Measurements from ENCODE around the gene CTNNA1. TPM values are rescaled to one million over a fixed set of nuclear protein-coding genes. Genes with fewer than 3 reads are reported as not detected.

CTNNA1 gene
- total RNA-seq, 4 donors from 2014 or later: 239 to 305 (median 277) TPM

DNA sequence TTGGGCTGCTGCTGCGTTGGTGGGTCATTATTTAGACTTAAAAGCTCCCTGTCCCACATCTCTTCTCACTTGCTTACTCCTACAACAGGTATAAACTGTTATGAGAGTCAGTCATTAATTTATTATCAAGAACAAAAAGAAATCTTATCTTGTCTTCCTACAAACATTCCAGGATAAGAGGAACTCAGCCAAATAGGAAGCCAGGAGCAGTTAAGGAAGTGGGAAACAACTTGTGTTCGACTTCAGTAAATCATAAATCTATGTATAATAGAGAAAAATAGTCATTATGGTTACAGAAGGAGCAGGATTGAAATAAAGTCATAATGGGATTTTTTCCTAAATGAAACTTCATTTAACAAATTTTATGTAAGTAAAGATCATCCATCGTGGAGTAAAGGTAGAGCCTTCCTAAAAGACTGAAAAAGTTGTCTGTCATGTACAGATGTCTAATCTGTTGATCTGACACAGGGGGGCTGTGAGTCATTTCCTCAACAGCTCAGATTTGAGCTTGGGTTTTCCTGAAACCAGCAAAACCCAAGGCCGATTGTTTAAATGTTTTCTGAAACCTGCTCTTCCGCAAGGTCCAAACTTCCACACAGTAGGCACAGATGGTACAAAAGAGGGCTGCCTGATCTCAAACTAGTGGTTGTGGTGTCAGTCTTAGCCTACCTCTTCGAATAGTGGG lies 147.2 kb downstream of the CTNNA1 start:
- no peak for TF ChIP-seq CTCF (IDR thresholded peaks at IDR 0.05; ENCODE audit: low read depth)

- no peak for TF ChIP-seq CTCF (IDR thresholded peaks at IDR 0.05; ENCODE audit: low read depth)
Measured at GRCh38 chr5:138901716-138902115, 148.5 kb downstream of the CTNNA1 start.

GRCh38 chr5:138903130-138903775 lies 150.0 kb downstream of the CTNNA1 start:
- TF ChIP-seq CTCF (IDR thresholded peaks at IDR 0.05; ENCODE audit: low read depth): no peak

DNA sequence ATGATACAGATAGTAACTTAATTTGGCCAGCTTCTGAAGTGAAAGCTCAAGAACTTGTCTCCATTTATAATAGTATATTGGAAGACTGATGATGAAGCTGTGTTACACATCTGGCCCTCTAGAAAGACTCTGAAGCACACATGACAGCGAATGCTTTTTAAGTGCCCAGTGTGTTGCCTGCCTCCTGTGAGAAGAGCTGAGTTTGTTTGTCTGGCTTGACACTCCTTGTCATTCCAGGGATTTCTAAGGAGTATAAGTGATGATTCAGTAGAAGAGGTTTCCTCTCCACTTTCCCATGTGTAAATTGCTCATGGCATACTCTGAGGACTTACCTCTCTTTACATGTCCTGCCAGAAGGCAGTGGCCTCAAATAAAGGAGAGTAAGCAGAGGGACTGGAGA lies 152.3 kb downstream of the CTNNA1 start:
- no peak for TF ChIP-seq CTCF (IDR thresholded peaks at IDR 0.05; ENCODE audit: low read depth)

DNA sequence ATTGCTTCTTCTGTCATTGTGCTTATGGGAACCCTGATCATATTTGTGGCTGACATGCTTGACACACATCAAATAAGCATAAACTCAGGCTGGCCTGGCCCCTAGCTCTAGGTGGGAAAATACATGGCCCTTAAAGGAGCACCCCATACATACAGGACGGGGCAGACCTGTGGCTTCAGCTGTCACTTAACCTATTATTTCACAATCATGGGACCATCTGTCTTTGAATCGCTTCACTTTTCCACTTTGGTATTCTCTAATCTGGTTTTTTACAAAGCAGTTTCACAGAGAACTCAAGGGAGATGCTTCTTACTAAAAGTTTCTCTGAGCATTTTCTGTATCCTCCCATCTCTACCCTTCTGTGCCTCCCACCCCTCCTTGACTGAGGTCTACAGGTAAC lies 156.5 kb downstream of the CTNNA1 start:
- TF ChIP-seq CTCF (IDR thresholded peaks at IDR 0.05; ENCODE audit: low read depth): no peak

DNA sequence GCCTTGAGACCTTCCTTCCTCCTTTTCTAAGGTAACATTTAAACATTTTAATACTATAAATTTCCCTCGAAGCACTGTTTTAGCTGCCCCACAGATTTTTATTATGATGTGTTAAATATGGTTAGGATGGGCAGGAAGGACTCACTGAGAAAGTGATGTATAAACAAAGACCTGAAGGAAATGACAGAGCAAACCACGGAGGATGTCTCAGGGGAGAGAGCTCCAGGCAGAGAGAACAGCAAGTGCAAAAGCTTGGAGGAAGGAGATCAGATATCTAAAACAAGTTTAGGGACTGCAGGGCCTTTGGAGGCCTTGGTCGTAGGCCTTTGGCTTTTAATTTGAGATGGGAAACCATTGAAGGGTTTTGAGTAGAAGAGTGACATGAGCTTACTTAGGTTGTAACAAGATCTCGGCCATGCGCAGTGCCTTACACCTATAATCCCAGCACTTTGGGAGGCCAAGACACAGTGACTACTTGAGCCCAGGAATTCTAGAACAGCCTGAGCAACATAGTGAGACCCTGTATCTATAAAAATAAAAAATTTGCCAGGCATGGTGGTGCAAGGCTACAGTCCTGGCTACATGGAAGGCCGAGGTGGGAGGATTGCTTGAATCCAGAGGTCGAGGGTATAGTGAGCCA lies 157.4 kb downstream of the CTNNA1 start:
- TF ChIP-seq CTCF (IDR thresholded peaks at IDR 0.05; ENCODE audit: low read depth): no peak

- no peak for TF ChIP-seq CTCF (IDR thresholded peaks at IDR 0.05; ENCODE audit: low read depth)
Measured at GRCh38 chr5:138911441-138911840, 158.2 kb downstream of the CTNNA1 start.
